ENCODE data around the gene DEF6. TPM values are rescaled to one million over a fixed set of nuclear protein-coding genes. Genes with fewer than 3 reads are reported as not detected.
A peak's percentile ranks its signal among the peaks of the same experiment; 100 is the strongest.
"Not testable (repeated sequence)": the region's sequence is repeated elsewhere in the genome, so short reads cannot be mapped to it uniquely, and the experiment has no call there.

DEF6 gene
- total RNA-seq, 1 donor from 2014 or later, result 11.6 TPM

GRCh38 chr6:35328108-35328723, 30.6 kb downstream of the DEF6 start:
- intact Hi-C loops (cut with DNase I), result no loop called here

GRCh38 chr6:35328965-35329364, 31.3 kb downstream of the DEF6 start:
- ATAC-seq; intact Hi-C loops (cut with DNase I); DNase-seq (ENCODE audit: low spot score): not testable (repeated sequence)

More at GRCh38 chr6:35328108-35328723, 30.6 kb downstream of the DEF6 start:
- DNase-seq (ENCODE audit: low spot score), result no peak
- ATAC-seq, result no peak

GRCh38 chr6:35330541-35331119, 33.0 kb downstream of the DEF6 start:
- DNase-seq (ENCODE audit: low spot score) (no peak), ATAC-seq (no peak)
- intact Hi-C loops (cut with DNase I), result loop anchor here (5.0 kb wide), 1 partner anchor 1822 kb away; no protein-coding TSS in a partner anchor

- ATAC-seq; DNase-seq (ENCODE audit: low spot score): not testable (repeated sequence)
- intact Hi-C loops (cut with DNase I), result loop anchor here (5.0 kb wide), 1 partner anchor 1820 kb away; no protein-coding TSS in a partner anchor
These were observed 34.7 kb downstream of the DEF6 start for GRCh38 chr6:35332074-35332887.

GRCh38 chr6:35341557-35341956, 43.9 kb downstream of the DEF6 start:
- no peak for ATAC-seq

GRCh38 chr6:35342258-35343091, 44.9 kb downstream of the DEF6 start, which contains the start of gene PPARD:
Gene PPARD, plus strand, starts transcription at chr6:35342558. Its CDS starts 68,530 bp downstream, at chr6:35411088.
- intact Hi-C loops (cut with DNase I), result loop anchor here (2.0 kb wide), 1 partner anchor 104 kb away; no protein-coding TSS in a partner anchor
- DNase-seq (ENCODE audit: low spot score) (peak; percentile 99), ATAC-seq (peak; percentile 99)

More at GRCh38 chr6:35341557-35341956, 43.9 kb downstream of the DEF6 start:
- no peak for DNase-seq (ENCODE audit: low spot score)
- intact Hi-C loops (cut with DNase I), result no loop called here

GRCh38 chr6:35343092-35343834, 45.6 kb downstream of the DEF6 start:
- DNase-seq (ENCODE audit: low spot score) (peak; percentile 78), ATAC-seq (peak; percentile 13)
- intact Hi-C loops (cut with DNase I), result loop anchor here (2.0 kb wide), 1 partner anchor 104 kb away; no protein-coding TSS in a partner anchor

GRCh38 chr6:35343835-35344550, 46.4 kb downstream of the DEF6 start:
- ATAC-seq, result no peak
- DNase-seq (ENCODE audit: low spot score), result no peak
- intact Hi-C loops (cut with DNase I), result loop anchor here (2.0 kb wide), 1 partner anchor 103 kb away; no protein-coding TSS in a partner anchor

GRCh38 chr6:35351422-35351821, 53.8 kb downstream of the DEF6 start:
- no peak for DNase-seq (ENCODE audit: low spot score)
- no peak for ATAC-seq
- intact Hi-C loops (cut with DNase I), result no loop called here

GRCh38 chr6:35352735-35353134, 55.1 kb downstream of the DEF6 start:
- no peak for ATAC-seq
- no peak for DNase-seq (ENCODE audit: low spot score)
- intact Hi-C loops (cut with DNase I), result no loop called here

GRCh38 chr6:35354361-35355135, 56.9 kb downstream of the DEF6 start:
- intact Hi-C loops (cut with DNase I), result no loop called here
- DNase-seq (ENCODE audit: low spot score) (peak; percentile 4), ATAC-seq (no peak)

GRCh38 chr6:35356391-35356790, 58.8 kb downstream of the DEF6 start:
- DNase-seq (ENCODE audit: low spot score) (peak; percentile 21), ATAC-seq (no peak)
- intact Hi-C loops (cut with DNase I), result no loop called here

GRCh38 chr6:35357677-35358076, 60.1 kb downstream of the DEF6 start:
- ATAC-seq (no peak), DNase-seq (ENCODE audit: low spot score) (no peak)
- intact Hi-C loops (cut with DNase I), result no loop called here

GRCh38 chr6:35358086-35358485, 60.5 kb downstream of the DEF6 start:
- intact Hi-C loops (cut with DNase I), result no loop called here
- ATAC-seq (peak; percentile 67), DNase-seq (ENCODE audit: low spot score) (peak; percentile 38)

- intact Hi-C loops (cut with DNase I), result no loop called here
- DNase-seq (ENCODE audit: low spot score), result peak; percentile 48
- no peak for ATAC-seq
These were observed 61.7 kb downstream of the DEF6 start for GRCh38 chr6:35359346-35359743.

- DNase-seq (ENCODE audit: low spot score), result peak; percentile 50
- intact Hi-C loops (cut with DNase I), result no loop called here
- ATAC-seq, result peak; percentile 68
These were observed 62.2 kb downstream of the DEF6 start for GRCh38 chr6:35359744-35360348.
